Right atrium auricular region (tissue), 2 donors: ENCODE results near the gene ANAPC7. TPM values are rescaled to one million over a fixed set of nuclear protein-coding genes. Genes with fewer than 3 reads are reported as not detected.

Experiments
- DNase-seq: peaks from one replicate; pipeline ENCODE4 v3.0.0-alpha.2; 2019; ENCODE audit warnings: low spot score
- H3K27ac ChIP-seq, 2 donors: fragments of 200-600 bp; sonication (generic); 1 replicate in 1 of 2; 2 replicates in 1 of 2; pipeline ENCODE4 v1.5.1; 2016 to 2019
- H3K27me3 ChIP-seq, 2 donors: fragments of 200-600 bp; sonication (generic); one replicate each; pipeline versions ENCODE4 v1.5.1 to v1.6.0; 2017 to 2019
- H3K36me3 ChIP-seq: fragments of 200-600 bp; sonication (generic); one replicate; pipeline ENCODE4 v1.5.1; 2016
- H3K4me1 ChIP-seq, 2 donors: fragments of 200-600 bp; sonication (generic); one replicate each; pipeline versions ENCODE4 v1.5.1 to v1.6.0; 2017 to 2019
- H3K4me3 ChIP-seq, 2 donors: fragments of 200-600 bp; sonication (generic); 1 replicate in 1 of 2; 2 replicates in 1 of 2; pipeline ENCODE4 v1.5.1; 2017 to 2019; ENCODE audit warnings: mild to moderate bottlenecking in 1 of 2, moderate library complexity in 1 of 2
- H3K9me3 ChIP-seq, 2 donors: fragments of 200-600 bp; sonication (generic); one replicate each; pipeline ENCODE4 v1.5.1; 2019
- CTCF ChIP-seq, 2 donors: fragments of 200-600 bp; sonication (generic); IDR thresholded peaks; one replicate each; pipeline ENCODE4 v1.5.1; 2019; ENCODE audit warnings: antibody characterized with exemption in 2 of 2
- total RNA-seq, 2 donors: library from RNA; depleted of rRNA; stranded (reverse); fragments of >200 nt; gene quantifications; one replicate each; pipeline ENCODE4 v1.1.0, GENCODE V29; 2016

ANAPC7 gene
- total RNA-seq, 2 donors from 2014 or later: 30.4 to 30.9 TPM

DNA sequence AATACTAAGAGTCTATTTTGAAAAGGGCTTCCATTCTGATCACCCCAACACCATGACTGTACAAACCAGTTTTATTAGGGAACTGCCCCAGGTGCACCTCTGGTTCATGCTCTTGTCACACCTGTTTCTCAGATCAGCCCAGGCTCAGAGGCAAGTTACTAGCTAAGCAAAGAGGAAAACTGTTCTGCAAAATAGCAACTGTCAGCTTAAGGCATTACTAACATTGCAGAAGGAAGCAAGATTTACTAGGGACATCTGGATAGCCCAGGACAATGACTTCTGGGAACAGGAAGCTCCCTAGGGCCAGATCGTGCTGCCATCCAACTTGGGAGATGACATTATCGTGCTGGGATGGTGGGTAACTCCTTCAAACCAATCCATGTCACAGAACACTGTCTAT is 30.1 kb downstream of the ANAPC7 start:
- DNase-seq: no peak
- peak overlapping the region; percentile 10 to 31 for H3K27ac ChIP-seq
- H3K4me1 ChIP-seq: peaks cover 0 to 32% of the 10 kb centered on the region in 2 donors
- no peaks in the 10 kb centered on the region for H3K9me3 ChIP-seq
- H3K27me3 ChIP-seq: no peaks in the 10 kb centered on the region
- H3K36me3 ChIP-seq: peaks cover 50% of the 10 kb centered on the region
- H3K4me3 ChIP-seq: no peak overlapping the region
- no peak for TF ChIP-seq CTCF (IDR thresholded peaks at IDR 0.05)

GRCh38 chr12:110373025-110373424 is 30.5 kb downstream of the ANAPC7 start:
- Histone ChIP-seq H3K4me3 (no peak overlapping the region), H3K27me3 (no peaks in the 10 kb centered on the region), H3K36me3 (peaks cover 46% of the 10 kb centered on the region), H3K9me3 (no peaks in the 10 kb centered on the region), H3K27ac (peak overlapping the region in 1 of 2 donors; percentile 10), H3K4me1 (peaks cover 0 to 32% of the 10 kb centered on the region in 2 donors)
- no peak for DNase-seq
- no peak for TF ChIP-seq CTCF (IDR thresholded peaks at IDR 0.05)

DNA sequence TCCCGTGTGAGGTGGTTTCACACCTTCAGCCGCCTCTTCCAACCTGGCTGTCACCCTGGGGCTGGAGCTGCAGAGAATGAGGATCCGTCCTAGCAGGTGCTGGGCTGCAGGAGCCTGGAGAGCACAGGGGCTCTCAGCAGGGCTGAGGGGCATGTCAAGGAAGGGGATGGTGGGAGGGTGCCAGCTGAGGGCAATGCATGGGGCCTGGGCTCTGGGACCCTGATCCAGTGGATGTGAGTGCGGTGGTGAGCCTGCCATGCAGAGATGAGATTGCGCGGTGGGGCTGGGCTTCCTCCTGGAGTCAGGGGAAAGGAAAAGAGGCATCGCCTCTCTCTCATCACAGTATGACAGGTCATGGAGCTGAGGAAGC is 31.5 kb downstream of the ANAPC7 start:
- Histone ChIP-seq H3K9me3 (no peaks in the 10 kb centered on the region), H3K36me3 (peaks cover 36% of the 10 kb centered on the region), H3K27me3 (no peaks in the 10 kb centered on the region), H3K4me1 (peaks cover 0 to 40% of the 10 kb centered on the region in 2 donors), H3K4me3 (no peak overlapping the region), H3K27ac (no peak overlapping the region)
- DNase-seq: no peak
- no peak for TF ChIP-seq CTCF (IDR thresholded peaks at IDR 0.05)

- Histone ChIP-seq H3K27ac (no peak overlapping the region), H3K27me3 (no peaks in the 10 kb centered on the region), H3K9me3 (no peaks in the 10 kb centered on the region), H3K4me1 (peaks cover 0 to 43% of the 10 kb centered on the region in 2 donors), H3K4me3 (no peak overlapping the region), H3K36me3 (peaks cover 31% of the 10 kb centered on the region)
- DNase-seq: no peak
- TF ChIP-seq CTCF (IDR thresholded peaks at IDR 0.05): no peak
These were observed 32.0 kb downstream of the ANAPC7 start for GRCh38 chr12:110371408-110372055.

DNA sequence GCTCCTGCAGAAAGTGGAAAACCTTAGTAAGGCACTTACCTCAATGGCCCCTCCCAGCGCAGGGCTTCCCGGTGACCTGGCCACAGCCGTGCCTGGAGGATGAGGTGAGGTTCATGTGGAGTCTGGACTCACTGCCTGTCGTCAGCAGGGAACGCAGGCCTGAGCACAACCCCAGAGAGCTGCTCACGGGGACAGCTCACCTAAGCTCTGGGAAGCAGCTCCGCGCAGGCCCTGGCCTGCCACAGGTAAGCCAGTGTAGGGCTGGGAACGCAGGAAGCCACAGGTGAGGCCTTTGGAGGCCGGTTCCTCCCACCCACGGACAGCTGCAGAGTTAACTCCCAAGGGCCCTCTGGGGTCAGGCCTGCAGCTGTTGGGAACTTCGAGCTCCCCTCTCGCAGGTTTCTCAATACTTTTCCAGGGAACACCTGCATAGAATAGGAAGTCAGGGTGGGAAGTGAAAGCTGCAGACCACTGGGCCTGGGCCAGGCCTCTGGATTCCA is 32.7 kb downstream of the ANAPC7 start:
- peaks cover 25% of the 10 kb centered on the region for H3K36me3 ChIP-seq
- no peak overlapping the region for H3K27ac ChIP-seq
- H3K4me1 ChIP-seq: peaks cover 0 to 43% of the 10 kb centered on the region in 2 donors
- no peaks in the 10 kb centered on the region for H3K27me3 ChIP-seq
- TF ChIP-seq CTCF (IDR thresholded peaks at IDR 0.05): no peak
- no peaks in the 10 kb centered on the region for H3K9me3 ChIP-seq
- no peak overlapping the region for H3K4me3 ChIP-seq
- no peak for DNase-seq

DNA sequence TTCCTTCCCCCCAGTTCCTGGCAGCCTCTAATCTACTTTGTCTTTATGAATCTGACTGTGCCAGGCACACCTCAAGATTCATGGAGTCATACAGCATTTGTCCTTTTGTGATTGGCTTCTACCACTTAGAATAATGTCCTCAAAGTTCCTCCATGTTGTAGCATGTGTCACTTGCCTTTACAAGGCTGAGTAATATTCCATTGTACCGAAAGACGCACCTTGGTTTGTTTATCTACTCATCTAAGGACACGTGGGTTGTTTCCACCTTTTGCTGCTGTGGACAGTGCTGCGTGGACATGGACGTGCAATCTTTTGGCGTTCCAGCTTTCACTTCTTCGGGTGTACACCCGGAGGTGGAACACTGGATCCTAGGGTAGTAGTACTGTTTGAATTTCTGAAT is 33.5 kb downstream of the ANAPC7 start:
- Histone ChIP-seq H3K4me3 (no peak overlapping the region), H3K4me1 (peaks cover 0 to 43% of the 10 kb centered on the region in 2 donors), H3K27me3 (no peaks in the 10 kb centered on the region), H3K9me3 (no peaks in the 10 kb centered on the region), H3K36me3 (peaks cover 17% of the 10 kb centered on the region), H3K27ac (no peak overlapping the region)
- TF ChIP-seq CTCF (IDR thresholded peaks at IDR 0.05): no peak
- no peak for DNase-seq
